Activated CD8-positive, alpha-beta memory T cell treated with anti-CD3 and anti-CD28 coated beads for 4 hours (primary cell): ENCODE results near the gene LKAAEAR1.
"Not testable (repeated sequence)": the region's sequence is repeated elsewhere in the genome, so short reads cannot be mapped to it uniquely, and the experiment has no call there.

Experiments
- DNase-seq, 2 donors: peaks; one replicate each; pipeline ENCODE4 v3.0.0-alpha.2; 2020; ENCODE audit warnings: low read depth in 2 of 2

The LKAAEAR1 gene

GRCh38 chr20:64099086-64099786, 15.0 kb upstream of the LKAAEAR1 start:
- no peak for DNase-seq

- no peak for DNase-seq
Measured at GRCh38 chr20:64098471-64099013, 14.3 kb upstream of the LKAAEAR1 start.

- DNase-seq, result no peak
Measured at GRCh38 chr20:64096535-64096934, 12.3 kb upstream of the LKAAEAR1 start.

- no peak for DNase-seq
Measured at GRCh38 chr20:64095927-64096326, 11.7 kb upstream of the LKAAEAR1 start.

GRCh38 chr20:64095455-64095854, 11.3 kb upstream of the LKAAEAR1 start:
- no peak for DNase-seq

DNA sequence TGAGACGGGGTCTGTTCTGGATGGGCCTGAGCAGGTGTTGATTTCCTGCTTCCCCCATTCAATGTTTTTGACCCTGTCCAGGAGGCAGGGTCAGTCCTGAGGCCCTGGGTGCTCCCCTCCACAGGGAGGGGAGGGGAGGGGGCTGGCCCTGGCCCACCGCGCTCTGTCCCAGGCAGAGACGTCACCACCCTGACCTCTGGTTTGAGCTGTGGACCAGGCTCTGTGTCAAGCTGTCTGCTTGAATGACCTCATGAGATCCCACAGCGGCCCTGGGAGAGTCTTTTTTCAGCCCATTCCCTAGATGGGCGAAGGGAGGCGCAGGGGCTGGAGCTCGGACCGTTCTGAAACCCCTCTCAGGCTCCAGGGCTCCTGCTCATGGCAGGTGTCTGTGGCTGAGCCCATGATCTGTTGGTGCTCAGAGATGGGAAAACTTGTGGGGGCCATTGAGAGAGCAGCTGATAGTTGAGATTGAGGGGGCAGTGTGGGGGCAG, 8.9 kb upstream of the LKAAEAR1 start:
- DNase-seq, result no peak

- no peak for DNase-seq
Measured at GRCh38 chr20:64092258-64093012, 8.2 kb upstream of the LKAAEAR1 start.

- DNase-seq, result no peak
Measured at GRCh38 chr20:64091770-64092169, 7.6 kb upstream of the LKAAEAR1 start.

- DNase-seq, result no peak
Measured at GRCh38 chr20:64091340-64091739, 7.1 kb upstream of the LKAAEAR1 start.

- no peak for DNase-seq
Measured at GRCh38 chr20:64090165-64090564, 6.0 kb upstream of the LKAAEAR1 start.

DNA sequence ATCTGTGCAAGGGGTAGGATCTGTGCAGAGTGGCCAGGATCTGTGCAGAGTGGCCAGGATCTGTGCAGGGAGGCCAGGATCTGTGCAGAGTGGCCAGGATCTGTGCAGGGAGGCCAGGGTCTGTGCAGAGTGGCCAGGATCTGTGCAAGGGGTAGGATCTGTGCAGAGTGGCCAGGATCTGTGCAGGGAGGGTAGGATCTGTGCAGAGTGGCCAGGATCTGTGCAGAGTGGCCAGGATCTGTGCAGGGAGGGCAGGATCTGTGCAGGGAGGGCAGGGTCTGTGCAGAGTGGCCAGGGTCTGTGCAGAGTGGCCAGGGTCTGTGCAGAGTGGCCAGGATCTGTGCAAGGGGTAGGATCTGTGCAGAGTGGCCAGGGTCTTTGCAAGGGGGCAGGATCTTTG, 4.4 kb upstream of the LKAAEAR1 start:
- DNase-seq, result not testable (repeated sequence)

DNA sequence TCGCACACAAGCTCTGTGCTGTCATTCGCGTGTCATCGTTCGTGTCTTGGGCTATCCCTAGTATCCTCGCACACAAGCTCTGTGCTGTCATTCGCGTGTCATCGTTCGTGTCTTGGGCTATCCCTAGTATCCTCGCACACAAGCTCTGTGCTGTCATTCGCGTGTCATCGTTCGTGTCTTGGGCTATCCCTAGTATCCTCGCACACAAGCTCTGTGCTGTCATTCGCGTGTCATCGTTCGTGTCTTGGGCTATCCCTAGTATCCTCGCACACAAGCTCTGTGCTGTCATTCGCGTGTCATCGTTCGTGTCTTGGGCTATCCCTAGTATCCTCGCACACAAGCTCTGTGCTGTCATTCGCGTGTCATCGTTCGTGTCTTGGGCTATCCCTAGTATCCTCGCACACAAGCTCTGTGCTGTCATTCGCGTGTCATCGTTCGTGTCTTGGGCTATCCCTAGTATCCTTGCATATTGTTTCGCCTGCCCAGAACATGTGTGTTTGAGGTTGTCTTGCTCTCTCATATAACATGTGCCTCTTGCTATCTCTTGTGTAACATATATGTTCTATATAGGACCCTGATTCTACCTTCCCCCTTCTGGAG, 3.1 kb upstream of the LKAAEAR1 start:
- DNase-seq, result not testable (repeated sequence)

GRCh38 chr20:64086801-64087200, 2.6 kb upstream of the LKAAEAR1 start:
- no peak for DNase-seq

DNA sequence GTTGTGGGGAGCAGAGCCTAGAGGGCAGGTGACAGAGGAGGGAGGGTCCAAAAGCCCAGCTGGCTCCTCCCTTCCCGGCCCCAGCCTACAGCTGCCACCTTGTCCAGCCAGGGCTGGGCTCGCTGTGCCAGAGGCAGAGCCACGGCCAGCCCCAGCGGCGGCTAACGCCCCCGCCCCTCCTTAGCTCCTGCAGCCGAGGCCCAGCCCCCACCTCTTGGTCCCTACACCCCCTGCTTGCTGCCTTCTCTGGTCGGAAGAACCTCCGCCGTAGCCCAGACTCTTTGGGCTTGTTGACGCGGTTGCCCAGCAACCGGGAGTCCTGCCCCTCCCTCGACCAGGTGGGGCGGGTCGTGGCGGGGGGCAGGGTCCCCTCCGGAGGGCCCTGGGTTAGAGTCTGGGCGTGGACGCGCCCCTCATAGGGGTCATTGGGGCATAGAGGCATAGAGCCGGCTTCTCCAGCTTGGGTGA, 521 bp upstream of the LKAAEAR1 start:
- DNase-seq, result no peak

DNA sequence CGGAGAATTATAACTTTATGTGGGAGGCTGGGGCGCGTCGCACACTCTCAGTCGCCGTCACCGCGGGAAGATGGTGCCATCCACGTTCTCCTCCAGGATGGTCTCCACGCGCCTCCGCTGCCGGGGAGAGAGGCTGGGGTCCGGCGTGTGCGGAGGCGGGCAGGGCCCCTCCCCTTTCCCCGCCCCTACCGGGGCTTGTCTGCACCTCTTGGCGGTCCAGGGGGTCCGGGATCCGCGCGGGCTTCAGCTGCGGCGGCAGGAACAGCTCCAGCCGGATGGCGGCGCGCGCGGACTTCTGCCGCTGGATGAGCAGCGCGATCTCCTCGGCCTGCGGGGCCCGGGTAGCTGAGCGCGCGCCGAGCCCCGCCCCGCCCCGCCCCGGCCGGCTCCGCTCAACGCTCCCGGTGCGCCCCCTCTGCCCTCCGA, 807 bp downstream of the LKAAEAR1 start:
- DNase-seq, result no peak

DNA sequence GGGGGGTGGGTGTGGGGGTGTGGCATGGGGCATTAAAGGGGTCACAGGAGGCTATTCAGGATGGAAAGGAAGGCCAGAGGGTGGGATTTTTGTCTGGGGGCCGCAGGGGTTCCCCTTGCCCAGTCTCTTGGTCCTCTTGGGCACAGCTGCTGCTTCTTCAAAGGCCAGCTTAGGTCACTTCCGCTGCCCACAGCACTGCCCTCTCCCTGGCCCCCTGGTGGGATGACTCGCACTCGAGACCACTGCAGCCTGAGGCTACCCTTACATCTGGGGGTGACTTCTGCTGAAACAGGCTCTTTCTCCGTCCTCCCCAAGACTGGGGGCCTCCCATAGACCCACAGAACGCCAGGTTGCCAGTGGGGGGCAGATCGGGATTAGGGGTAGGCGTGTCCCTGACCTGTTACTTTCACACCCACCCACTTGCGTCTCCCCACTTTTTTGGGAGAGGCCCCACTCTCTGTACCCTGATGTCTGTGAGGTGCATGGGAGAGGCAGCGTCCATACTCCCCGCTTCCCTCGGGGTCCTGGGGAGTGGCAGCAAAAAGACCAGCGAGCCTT, 1.3 kb downstream of the LKAAEAR1 start:
- DNase-seq, result no peak

GRCh38 chr20:64082126-64082731, 2.0 kb downstream of the LKAAEAR1 start:
- DNase-seq, result no peak

DNA sequence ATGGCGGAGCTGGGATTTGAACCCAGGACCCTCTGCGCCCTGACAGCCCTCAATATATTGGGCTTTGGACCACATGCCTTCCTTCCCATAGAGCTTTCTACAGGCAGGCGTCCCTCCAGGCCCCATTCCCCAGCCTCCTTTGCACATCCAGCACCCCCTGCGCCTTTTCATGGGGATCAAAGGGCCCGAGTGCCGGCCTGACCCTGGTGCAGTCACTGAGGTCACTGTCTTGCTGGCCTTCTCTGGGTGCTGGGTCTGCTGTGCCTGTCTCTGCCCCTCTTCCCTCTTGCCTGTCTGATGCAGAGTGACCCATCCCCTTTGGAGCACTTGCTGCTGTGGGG, 2.6 kb downstream of the LKAAEAR1 start:
- DNase-seq, result no peak

DNA sequence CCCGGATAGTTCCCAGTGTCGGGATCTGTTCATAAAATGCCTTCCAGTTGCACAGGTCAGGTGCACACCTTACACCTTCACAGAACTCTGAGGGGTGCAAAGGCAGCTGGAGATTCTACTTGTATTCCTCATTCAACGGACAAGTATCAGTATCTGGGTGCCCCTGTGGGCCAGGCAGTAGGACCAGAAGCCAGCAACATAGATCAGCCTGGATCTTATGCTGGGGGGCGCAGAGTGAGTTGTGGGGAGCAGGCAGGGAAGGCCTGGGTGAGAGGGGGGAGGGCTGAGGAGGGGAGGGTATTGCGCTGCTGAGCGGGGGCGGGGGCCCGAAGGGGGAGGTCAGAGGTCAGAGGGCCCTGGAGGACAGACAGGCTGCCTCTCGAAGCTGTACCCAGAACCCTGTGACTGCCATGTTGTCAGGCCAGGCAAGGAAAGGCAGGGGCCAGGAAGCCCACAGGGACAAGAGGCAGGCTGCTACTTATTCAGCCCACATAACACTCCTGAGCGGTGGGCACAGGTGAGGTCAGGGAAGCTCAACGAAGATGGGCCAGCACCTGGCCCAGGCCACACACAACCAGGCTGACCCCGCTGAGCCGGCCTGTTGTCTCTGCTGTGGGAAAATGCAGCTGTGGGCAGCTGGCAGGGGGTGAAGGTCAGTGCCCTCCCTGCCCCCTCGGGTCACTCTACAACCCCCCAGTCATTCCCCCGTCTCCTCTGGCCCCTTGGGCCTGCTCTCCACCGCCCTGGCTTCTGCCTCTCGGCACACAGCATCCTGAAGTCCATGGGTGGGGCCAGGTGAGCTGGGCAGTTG, 3.2 kb downstream of the LKAAEAR1 start:
- no peak for DNase-seq

DNA sequence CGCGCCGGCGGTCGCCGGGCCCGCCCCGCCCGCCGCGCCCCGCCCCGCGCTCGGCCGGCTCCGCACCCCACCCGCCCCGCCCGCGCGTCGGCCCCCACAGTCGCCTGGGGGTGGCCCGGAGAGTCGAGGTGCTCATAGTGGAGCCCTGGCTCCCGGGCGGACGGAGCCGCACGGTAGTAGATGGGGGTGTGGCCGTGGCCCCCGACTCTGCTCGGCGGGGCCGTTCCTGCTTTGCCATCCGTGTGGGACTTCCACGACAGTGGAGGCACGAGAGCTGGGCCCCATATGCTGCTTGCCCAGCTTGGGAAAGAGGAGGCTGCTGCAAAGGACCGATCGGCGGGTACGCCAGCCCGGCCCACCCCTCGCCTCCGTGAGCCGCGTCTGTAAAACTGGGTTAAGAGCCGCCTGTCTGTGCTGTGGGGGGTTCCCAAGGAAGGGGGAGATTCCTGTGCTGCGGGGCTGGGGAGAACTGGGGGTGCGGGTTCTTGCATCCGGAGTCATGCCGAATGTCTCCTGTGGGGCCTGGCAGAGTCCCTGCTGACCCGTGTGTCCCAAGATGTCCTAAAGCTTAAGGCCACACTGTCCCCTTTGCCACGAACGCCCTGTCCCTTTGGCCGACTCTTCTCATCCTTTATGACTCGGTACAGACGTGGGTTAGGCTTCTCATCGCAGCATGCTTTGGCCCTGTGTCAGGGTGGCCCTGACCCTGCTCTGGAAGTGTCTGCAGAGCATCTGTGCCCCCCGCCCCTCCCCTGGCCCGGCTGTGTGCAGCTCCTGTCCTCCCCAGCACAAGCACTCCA, 4.0 kb downstream of the LKAAEAR1 start, which contains the start of gene OPRL1:
Gene OPRL1, plus strand, starts transcription at position 70 of the 800 bp plus-strand sequence. CDS start 12,639 bp downstream, outside the sequence.
- no peak for DNase-seq
